K562 (cell line): ENCODE results near the gene TPO. TPM values are rescaled to one million over a fixed set of nuclear protein-coding genes. Genes with fewer than 3 reads are reported as not detected.

Experiments
- ATAC-seq: fragments of 200-7000 bp; cut with Tn5 transposase; 3 replicates; pipeline ENCODE4 v1.9.1; 2020; ENCODE audit warnings: moderate library complexity
- BruUV-seq: library from RNA; stranded (reverse); fragments of 400-500 nt; replicated peaks from 2 replicates; lab custom pipeline; 2021; lab: Mats Ljungman, UMichigan
- CTCF ChIA-PET: fragments of 300-600 bp; formaldehyde crosslinking; extraction: SDS; loops from one replicate; lab custom pipeline; 2021; ENCODE audit warnings: low intra/inter-chr PET ratio; lab: Yijun Ruan, JAX
- POLR2A ChIA-PET: fragments of 300-600, 350-650 bp; sonication (Branson Sonifier 250); formaldehyde crosslinking; extraction: SDS; loops from one replicate; lab custom pipeline; 2021; ENCODE audit warnings: antibody characterized with exemption, inconsistent platforms; lab: Yijun Ruan, JAX
- DNase-seq, 4 experiments: peaks; one replicate each; pipeline versions ENCODE4 v3.0.0 to v3.0.0-alpha.2; 2011 to 2018; ENCODE audit warnings: low spot score in 3 of 4, mixed read lengths in 3 of 4; ENCODE audit errors: extremely low read depth in 1 of 4
- FAIRE-seq: peaks from 2 replicates; lab custom pipeline; 2011; peaks lifted over from hg19 to GRCh38; lab: Jason Lieb, UNC
- H2AFZ ChIP-seq: 2 replicates; pipeline ENCODE4 v1.6.0; 2011; ENCODE audit warnings: low read depth, low read length, control low read depth, inconsistent platforms
- H3K27ac ChIP-seq: fragments of 200-600 bp; 3 replicates; pipeline ENCODE4 v1.8.0; 2011; ENCODE audit warnings: low read depth, mild to moderate bottlenecking, control low read depth, inconsistent platforms, low read length, moderate library complexity, mixed read lengths; ENCODE audit errors: extremely low read depth
- H3K27me3 ChIP-seq, 2 experiments: fragments of 300-600 bp in 1 of 2; 2 replicates in 1 of 2; 3 replicates in 1 of 2; pipeline versions ENCODE4 v1.6.0 to v1.8.0; 2011; ENCODE audit warnings: inconsistent platforms in 2 of 2, low read length in 2 of 2, mild to moderate bottlenecking in 1 of 2, mixed read lengths in 1 of 2, moderate library complexity in 1 of 2; ENCODE audit not compliant: control insufficient read depth in 2 of 2, insufficient read depth in 2 of 2
- H3K36me3 ChIP-seq: fragments of 300-600 bp; 3 replicates; pipeline ENCODE4 v1.8.0; 2011; ENCODE audit warnings: mild to moderate bottlenecking, low read length, inconsistent platforms; ENCODE audit not compliant: control insufficient read depth, insufficient read depth
- H3K4me1 ChIP-seq, 2 experiments: fragments of 200-600 bp in 1 of 2; replicated peaks in 1 of 2; 2 replicates in 1 of 2; 3 replicates in 1 of 2; pipeline versions ENCODE4 v1.5.1 to v1.8.0; 2011; ENCODE audit warnings: inconsistent platforms in 2 of 2, low read length in 2 of 2, mild to moderate bottlenecking in 1 of 2, mixed read lengths in 1 of 2, moderate library complexity in 1 of 2; ENCODE audit not compliant: control insufficient read depth in 2 of 2, insufficient read depth in 2 of 2
- H3K4me2 ChIP-seq: 2 replicates; pipeline ENCODE4 v1.6.1; 2011; ENCODE audit warnings: low read length, control low read depth, inconsistent platforms, mixed read lengths; ENCODE audit not compliant: insufficient read depth
- H3K4me3 ChIP-seq: fragments of 200-600 bp; sonication (generic), shearing (Covaris generic); 2 replicates; pipeline ENCODE4 v1.5.1; 2016; ENCODE audit warnings: control low read depth, inconsistent platforms
- H3K79me2 ChIP-seq: fragments of 200-600 bp; 3 replicates; pipeline ENCODE4 v1.8.0; 2011; ENCODE audit warnings: low read length, inconsistent platforms; ENCODE audit not compliant: control insufficient read depth, insufficient read depth
- H3K9ac ChIP-seq, 2 experiments: 2 replicates each; pipeline versions ENCODE4 v1.6.0 to v1.6.1; 2011; ENCODE audit warnings: low read depth in 2 of 2, low read length in 2 of 2, control low read depth in 1 of 2, inconsistent platforms in 1 of 2, mild to moderate bottlenecking in 1 of 2, mixed read lengths in 1 of 2; ENCODE audit not compliant: insufficient read depth in 1 of 2
- H3K9me1 ChIP-seq: one replicate; pipeline ENCODE4 v1.6.0; 2011; ENCODE audit warnings: inconsistent platforms, mild to moderate bottlenecking, low read length, moderate library complexity; ENCODE audit not compliant: control insufficient read depth, insufficient read depth
- H3K9me3 ChIP-seq: replicated peaks from 2 replicates; pipeline ENCODE4 v1.5.1; 2011; ENCODE audit warnings: low read depth, low read length, inconsistent platforms; ENCODE audit not compliant: control insufficient read depth, insufficient read depth
- H4K20me1 ChIP-seq: replicated peaks from 2 replicates; pipeline ENCODE4 v1.6.1; 2011; ENCODE audit warnings: low read length, inconsistent platforms, mixed read lengths; ENCODE audit not compliant: control insufficient read depth, insufficient read depth
- BRD9 ChIP-seq: fragments of 450-650 bp; IDR thresholded peaks from 2 replicates; pipeline ENCODE4 v1.6.1; 2018; ENCODE audit warnings: low read depth; ENCODE audit not compliant: partially characterized antibody
- COPS2 ChIP-seq: fragments of 450-650 bp; conservative IDR thresholded peaks from 2 replicates; pipeline ENCODE4 v1.6.1; 2016; ENCODE audit warnings: mild to moderate bottlenecking, moderate library complexity
- FOXA3 ChIP-seq, 2 experiments: fragments of 450-650 bp in 1 of 2; sonication (generic) in 1 of 2; formaldehyde crosslinking; IDR thresholded peaks in 1 of 2; conservative IDR thresholded peaks in 1 of 2; 2 replicates each; pipeline versions ENCODE4 v1.4.0 to v1.8.0; 2020 to 2022; ENCODE audit warnings: mild to moderate bottlenecking in 2 of 2, missing genetic modification reagents in 1 of 2
- GTF2E2 ChIP-seq: fragments of 200-800 bp; sonication (Bioruptor generic); IDR thresholded peaks from 2 replicates; pipeline ENCODE4 v1.6.1; 2016; ENCODE audit warnings: missing genetic modification characterization, missing compliant biosample characterization
- HMG20A ChIP-seq: fragments of 450-650 bp; formaldehyde crosslinking; conservative IDR thresholded peaks from 2 replicates; pipeline ENCODE4 v1.4.0; 2020; ENCODE audit warnings: mild to moderate bottlenecking, mixed read lengths
- PCBP2 ChIP-seq: fragments of 200-400 bp; formaldehyde crosslinking; IDR thresholded peaks from 2 replicates; pipeline ENCODE4 v1.6.1; 2018; ENCODE audit warnings: low read length, low read depth, mild to moderate bottlenecking, moderate library complexity; ENCODE audit not compliant: poor library complexity, severe bottlenecking
- PHB2 ChIP-seq: fragments of 450-650 bp; IDR thresholded peaks from 2 replicates; pipeline ENCODE4 v1.6.1; 2017; ENCODE audit warnings: low read depth
- PHF20 ChIP-seq: fragments of 450-650 bp; IDR thresholded peaks from 2 replicates; pipeline ENCODE4 v1.6.1; 2018; ENCODE audit not compliant: partially characterized antibody
- TAF1 ChIP-seq: IDR thresholded peaks from 2 replicates; pipeline ENCODE4 v1.6.1; 2011; ENCODE audit warnings: mild to moderate bottlenecking, low read length, moderate library complexity; ENCODE audit not compliant: insufficient read depth, control insufficient read depth, severe bottlenecking; ENCODE audit errors: extremely low read depth
- TAF15 ChIP-seq: fragments of 200-400 bp; formaldehyde crosslinking; IDR thresholded peaks from 2 replicates; pipeline ENCODE4 v1.6.1; 2017; ENCODE audit warnings: mild to moderate bottlenecking, low read depth, low read length, moderate library complexity
- TCF7 ChIP-seq: sonication (generic); IDR thresholded peaks from 2 replicates; pipeline ENCODE4 v1.6.1; 2016; ENCODE audit warnings: antibody characterized with exemption, borderline replicate concordance
- ZNF134 ChIP-seq: fragments of 250-450 bp; sonication (Bioruptor Pico); conservative IDR thresholded peaks from 2 replicates; pipeline ENCODE4 v1.4.0; 2020
- ZSCAN29 ChIP-seq: fragments of 450-650 bp; IDR thresholded peaks from 2 replicates; pipeline ENCODE4 v1.6.1; 2017
- WGBS: fragments of 100-300 bp; shearing (Covaris generic); methylation state at CpG from one replicate; pipeline ENCODE4 v1.1.6; 2016; ENCODE audit warnings: low coverage, mixed read lengths; ENCODE audit not compliant: insufficient coverage; ENCODE audit errors: missing lambda C conversion rate; 5-methylcytosine and 5-hydroxymethylcytosine counted together
- in situ Hi-C: fragments of 300-500 bp; cut with MboI; formaldehyde crosslinking; loops from 4 replicates; pipeline ENCODE4 v1.15.0; 2018; ENCODE audit warnings: inconsistent platforms, mixed read lengths
- intact Hi-C: fragments of 100-400 bp; cut with micrococcal nuclease; formaldehyde crosslinking; loops from 2 replicates; pipeline ENCODE4 v1.14.2; 2022
- polyA plus RNA-seq, 8 experiments: library from polyadenylated mRNA; depleted of rRNA in 4 of 8; stranded (reverse) in 5 of 8; unstranded in 3 of 8; fragments of >200 nt; fragmentation: Nextera tagmentation in 2 of 8; fragmentation: Illumina TruSeq in 1 of 8; extraction: Ambion mirVana in 2 of 8; extraction: Trizol in 1 of 8; gene quantifications; 2 replicates each; pipeline versions ENCODE4 v1.2.1 to v1.2.3, GENCODE V29; 2011 to 2014; ENCODE audit warnings: inconsistent platforms in 1 of 8, missing spikeins in 1 of 8
- total RNA-seq, 7 experiments: library from RNA; depleted of rRNA in 6 of 7; stranded (reverse); fragments of >200 nt in 6 of 7; fragmentation: Illumina TruSeq in 2 of 7; extraction: Trizol in 2 of 7; gene quantifications; 2 replicates each; pipeline versions ENCODE4 v1.2.1 to v1.2.3, GENCODE V29; 2011 to 2021; ENCODE audit warnings: low replicate concordance in 1 of 7
- TF ChIP-seq, protein P1 (sequence below): fragments of 450-650 bp; formaldehyde crosslinking; IDR thresholded peaks from 2 replicates; pipeline ENCODE4 v1.4.0; 2022; ENCODE audit warnings: missing genetic modification characterization
- TF ChIP-seq, protein P2 (sequence below): fragments of 450-650 bp; IDR thresholded peaks from 2 replicates; pipeline ENCODE4 v1.6.1; 2018; ENCODE audit not compliant: partially characterized antibody

The TPO gene
- total and polyA plus RNA-seq, 9 of the 15 experiments (the other 6 are each of a cell fraction or from before 2014, with no cell fraction given) = not detected

DNA sequence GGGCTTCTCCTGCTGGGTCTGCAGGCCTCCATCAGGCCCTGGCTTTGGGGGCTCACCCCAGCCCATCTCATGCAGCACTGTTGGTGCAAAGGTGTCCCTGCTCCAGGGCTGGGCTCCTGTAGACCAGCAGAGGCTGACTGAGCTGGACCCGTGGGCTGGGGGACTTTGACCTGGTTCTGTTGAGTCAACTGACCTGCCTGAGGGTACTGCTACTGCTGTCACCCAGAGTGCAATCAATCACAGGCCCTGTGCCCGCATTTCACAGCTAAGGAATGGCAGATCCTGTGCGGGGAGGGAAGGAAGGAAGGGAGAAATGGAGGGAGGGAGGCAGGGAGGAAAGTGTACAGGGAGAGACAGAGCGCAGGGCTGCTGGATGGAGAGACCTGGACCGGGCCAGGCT is 136.8 kb downstream of the TPO start:
- FAIRE-seq = no peak
- no TSS peak for BruUV-seq
- H2AFZ ChIP-seq = no peak overlapping the region
- in situ Hi-C loops = no loop called here
- peaks cover 0 to 6% of the 10 kb centered on the region in 2 experiments; a peak in 2 of 5 replicates for H3K4me1 ChIP-seq
- 0 out of 3 replicates have a peak, but pooled peaks have one; percentile 11 for ATAC-seq
- CTCF ChIA-PET = interaction anchor here (1.3 kb wide), 1 partner anchor 834 kb away, joined by 3 read pairs; no protein-coding TSS in a partner anchor
- POLR2A ChIA-PET = interaction anchor here (0.5 to 0.7 kb wide), 2 partner anchors 176 to 281 kb away, joined by 3 read pairs; no protein-coding TSS in a partner anchor
- no peaks in the 10 kb centered on the region for H3K36me3 ChIP-seq
- H3K9me3 ChIP-seq = no peaks in the 10 kb centered on the region
- H3K9ac ChIP-seq = no peak overlapping the region
- DNase-seq = no peak
- no peak overlapping the region for H3K27ac ChIP-seq
- WGBS = 16% methylated on average over 4 of the region's 5 CpGs
- no peak overlapping the region for H3K4me2 ChIP-seq
- intact Hi-C loops = no loop called here
- H3K9me1 ChIP-seq = no peaks in the 10 kb centered on the region
- TF ChIP-seq ZNF134 = no peak
- TF ChIP-seq, protein P1, sequence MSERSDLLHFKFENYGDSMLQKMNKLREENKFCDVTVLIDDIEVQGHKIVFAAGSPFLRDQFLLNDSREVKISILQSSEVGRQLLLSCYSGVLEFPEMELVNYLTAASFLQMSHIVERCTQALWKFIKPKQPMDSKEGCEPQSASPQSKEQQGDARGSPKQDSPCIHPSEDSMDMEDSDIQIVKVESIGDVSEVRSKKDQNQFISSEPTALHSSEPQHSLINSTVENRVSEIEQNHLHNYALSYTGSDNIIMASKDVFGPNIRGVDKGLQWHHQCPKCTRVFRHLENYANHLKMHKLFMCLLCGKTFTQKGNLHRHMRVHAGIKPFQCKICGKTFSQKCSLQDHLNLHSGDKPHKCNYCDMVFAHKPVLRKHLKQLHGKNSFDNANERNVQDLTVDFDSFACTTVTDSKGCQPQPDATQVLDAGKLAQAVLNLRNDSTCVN (CRISPR knock-in tag) = no peak
- TF ChIP-seq TAF1 = no peak
- no peak for TF ChIP-seq COPS2
- no peak for TF ChIP-seq ZSCAN29
- no peak for TF ChIP-seq HMG20A (CRISPR knock-in tag)
- no peak for TF ChIP-seq GTF2E2
- TF ChIP-seq TCF7 = no peak
- no peak for TF ChIP-seq PHF20
- no peak for TF ChIP-seq FOXA3 (CRISPR knock-in tag; conservative IDR thresholded peaks at IDR 0.05 in 1 of 2, IDR thresholded peaks at IDR 0.05 in 1 of 2)
- no peak for TF ChIP-seq BRD9
- TF ChIP-seq PHB2 = no peak
- no peak for TF ChIP-seq PCBP2
- TF ChIP-seq, protein P2, sequence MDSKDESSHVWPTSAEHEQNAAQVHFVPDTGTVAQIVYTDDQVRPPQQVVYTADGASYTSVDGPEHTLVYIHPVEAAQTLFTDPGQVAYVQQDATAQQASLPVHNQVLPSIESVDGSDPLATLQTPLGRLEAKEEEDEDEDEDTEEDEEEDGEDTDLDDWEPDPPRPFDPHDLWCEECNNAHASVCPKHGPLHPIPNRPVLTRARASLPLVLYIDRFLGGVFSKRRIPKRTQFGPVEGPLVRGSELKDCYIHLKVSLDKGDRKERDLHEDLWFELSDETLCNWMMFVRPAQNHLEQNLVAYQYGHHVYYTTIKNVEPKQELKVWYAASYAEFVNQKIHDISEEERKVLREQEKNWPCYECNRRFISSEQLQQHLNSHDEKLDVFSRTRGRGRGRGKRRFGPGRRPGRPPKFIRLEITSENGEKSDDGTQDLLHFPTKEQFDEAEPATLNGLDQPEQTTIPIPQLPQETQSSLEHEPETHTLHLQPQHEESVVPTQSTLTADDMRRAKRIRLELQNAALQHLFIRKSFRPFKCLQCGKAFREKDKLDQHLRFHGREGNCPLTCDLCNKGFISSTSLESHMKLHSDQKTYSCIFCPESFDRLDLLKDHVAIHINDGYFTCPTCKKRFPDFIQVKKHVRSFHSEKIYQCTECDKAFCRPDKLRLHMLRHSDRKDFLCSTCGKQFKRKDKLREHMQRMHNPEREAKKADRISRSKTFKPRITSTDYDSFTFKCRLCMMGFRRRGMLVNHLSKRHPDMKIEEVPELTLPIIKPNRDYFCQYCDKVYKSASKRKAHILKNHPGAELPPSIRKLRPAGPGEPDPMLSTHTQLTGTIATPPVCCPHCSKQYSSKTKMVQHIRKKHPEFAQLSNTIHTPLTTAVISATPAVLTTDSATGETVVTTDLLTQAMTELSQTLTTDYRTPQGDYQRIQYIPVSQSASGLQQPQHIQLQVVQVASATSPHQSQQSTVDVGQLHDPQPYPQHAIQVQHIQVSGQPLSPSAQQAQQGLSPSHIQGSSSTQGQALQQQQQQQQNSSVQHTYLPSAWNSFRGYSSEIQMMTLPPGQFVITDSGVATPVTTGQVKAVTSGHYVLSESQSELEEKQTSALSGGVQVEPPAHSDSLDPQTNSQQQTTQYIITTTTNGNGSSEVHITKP = no peak
- no peak for TF ChIP-seq TAF15
- no peaks in the 10 kb centered on the region for H3K79me2 ChIP-seq
- H4K20me1 ChIP-seq = no peaks in the 10 kb centered on the region; the same call in 1 of the 2 replicates
- H3K27me3 ChIP-seq = peaks cover 0 to 10% of the 10 kb centered on the region in 2 experiments; a peak in 2 of 5 replicates
- H3K4me3 ChIP-seq = no peak overlapping the region
